IMR-90 (cell line): ENCODE results near the gene MRPS25. TPM values are rescaled to one million over a fixed set of nuclear protein-coding genes. Genes with fewer than 3 reads are reported as not detected.

Experiments used
- ATAC-seq: fragments of 200-7000 bp; cut with Tn5 transposase; 2 replicates; pipeline ENCODE4 v1.9.1; 2020; ENCODE audit warnings: low read depth, mild to moderate bottlenecking, moderate library complexity
- BruUV-seq: library from RNA; stranded (reverse); fragments of 400-500 nt; replicated peaks from 2 replicates; lab custom pipeline; 2021; lab: Mats Ljungman, UMichigan
- CTCF ChIA-PET: fragments of 300-600 bp; formaldehyde crosslinking; extraction: SDS; loops from one replicate; lab custom pipeline; 2021; ENCODE audit warnings: antibody characterized with exemption; lab: Yijun Ruan, JAX
- POLR2A ChIA-PET: fragments of 300-600 bp; sonication (Branson Sonifier 250); formaldehyde crosslinking; loops from one replicate; lab custom pipeline; 2022; ENCODE audit warnings: antibody characterized with exemption; ENCODE audit not compliant: unreplicated experiment; lab: Charles Lee
- DNase-seq: peaks from one replicate; pipeline ENCODE4 v3.0.0; 2013
- H2AFZ ChIP-seq: replicated peaks from 2 replicates; pipeline ENCODE3; 2013; ENCODE audit warnings: low read length, mild to moderate bottlenecking; ENCODE audit not compliant: poor library complexity
- H2AK5ac ChIP-seq: 2 replicates; pipeline ENCODE4 v1.6.1; 2013; ENCODE audit warnings: low read depth, low read length, inconsistent platforms
- H2AK9ac ChIP-seq: replicated peaks from 2 replicates; pipeline ENCODE3; 2013; ENCODE audit warnings: mild to moderate bottlenecking, low read depth, low read length, moderate library complexity; ENCODE audit not compliant: poor library complexity
- H2BK120ac ChIP-seq: 2 replicates; pipeline ENCODE4 v1.6.1; 2013; ENCODE audit warnings: low read depth, low read length, inconsistent platforms
- H2BK15ac ChIP-seq: 3 replicates; pipeline ENCODE4 v1.6.1; 2013; ENCODE audit warnings: low read depth, low read length, inconsistent platforms
- H2BK20ac ChIP-seq: 2 replicates; pipeline ENCODE4 v1.6.1; 2013; ENCODE audit warnings: low read depth, mild to moderate bottlenecking, inconsistent platforms, low read length, moderate library complexity
- H2BK5ac ChIP-seq: 2 replicates; pipeline ENCODE4 v1.6.1; 2013; ENCODE audit warnings: mild to moderate bottlenecking, low read depth, low read length, inconsistent platforms; ENCODE audit not compliant: poor library complexity, severe bottlenecking
- H3K14ac ChIP-seq: replicated peaks from 2 replicates; pipeline ENCODE4 v1.6.1; 2013; ENCODE audit warnings: low read depth, low read length, inconsistent platforms
- H3K18ac ChIP-seq: 2 replicates; pipeline ENCODE4 v1.6.1; 2013; ENCODE audit warnings: low read depth, low read length, control low read depth
- H3K23ac ChIP-seq: 2 replicates; pipeline ENCODE4 v1.6.1; 2013; ENCODE audit warnings: low read depth, low read length, inconsistent platforms
- H3K27ac ChIP-seq: 2 replicates; pipeline ENCODE4 v1.5.1; 2013; ENCODE audit warnings: mild to moderate bottlenecking, control low read depth, low read length; ENCODE audit not compliant: insufficient read depth
- H3K27me3 ChIP-seq: 2 replicates; pipeline ENCODE4 v1.6.1; 2013; ENCODE audit warnings: low read length; ENCODE audit not compliant: control insufficient read depth, insufficient read depth
- H3K36me3 ChIP-seq: 2 replicates; pipeline ENCODE4 v1.6.1; 2013; ENCODE audit warnings: low read length, mixed read lengths; ENCODE audit not compliant: control insufficient read depth, insufficient read depth
- H3K4ac ChIP-seq: 2 replicates; pipeline ENCODE4 v1.6.1; 2013; ENCODE audit warnings: low read depth, low read length, inconsistent platforms
- H3K4me1 ChIP-seq: 2 replicates; pipeline ENCODE4 v1.6.1; 2013; ENCODE audit warnings: low read length, mixed read lengths; ENCODE audit not compliant: control insufficient read depth, insufficient read depth
- H3K4me2 ChIP-seq: 2 replicates; pipeline ENCODE4 v1.6.1; 2013; ENCODE audit warnings: low read depth, mild to moderate bottlenecking, control low read depth, low read length, moderate library complexity
- H3K4me3 ChIP-seq: 2 replicates; pipeline ENCODE4 v1.5.1; 2013; ENCODE audit warnings: low read depth, mild to moderate bottlenecking, control low read depth, low read length, moderate library complexity; ENCODE audit not compliant: insufficient read depth
- H3K56ac ChIP-seq: 2 replicates; pipeline ENCODE4 v1.6.1; 2013; ENCODE audit warnings: low read length, inconsistent platforms; ENCODE audit not compliant: insufficient read depth; ENCODE audit errors: extremely low read depth
- H3K79me1 ChIP-seq, 2 experiments: 2 replicates each; pipeline ENCODE4 v1.6.1; 2013; ENCODE audit warnings: low read length in 2 of 2, inconsistent platforms in 1 of 2, low read depth in 1 of 2
- H3K9ac ChIP-seq: 2 replicates; pipeline ENCODE4 v1.6.1; 2013; ENCODE audit warnings: low read depth, low read length, control low read depth
- H3K9me1 ChIP-seq: 2 replicates; pipeline ENCODE4 v1.6.1; 2013; ENCODE audit warnings: low read length, inconsistent platforms; ENCODE audit not compliant: insufficient read depth
- H3K9me3 ChIP-seq: 2 replicates; pipeline ENCODE4 v1.6.1; 2013; ENCODE audit warnings: low read length; ENCODE audit not compliant: control insufficient read depth, insufficient read depth
- H4K20me1 ChIP-seq: 2 replicates; pipeline ENCODE4 v1.6.1; 2013; ENCODE audit warnings: low read length, inconsistent platforms; ENCODE audit not compliant: insufficient read depth
- H4K5ac ChIP-seq: 2 replicates; pipeline ENCODE4 v1.6.1; 2013; ENCODE audit warnings: mild to moderate bottlenecking, low read depth, low read length, control low read depth
- H4K8ac ChIP-seq, 2 experiments: 2 replicates each; pipeline ENCODE4 v1.6.1; 2013; ENCODE audit warnings: low read depth in 2 of 2, low read length in 2 of 2, control low read depth in 1 of 2, inconsistent platforms in 1 of 2
- H4K91ac ChIP-seq: 2 replicates; pipeline ENCODE4 v1.6.1; 2013; ENCODE audit warnings: low read depth, low read length, inconsistent platforms; ENCODE audit not compliant: insufficient read depth
- BHLHE40 ChIP-seq: fragments of 150-350 bp; IDR thresholded peaks from 2 replicates; pipeline ENCODE4 v1.6.1; 2016; ENCODE audit warnings: mild to moderate bottlenecking, low read depth, low read length
- CEBPB ChIP-seq: IDR thresholded peaks from 2 replicates; pipeline ENCODE4 v1.6.1; 2012; ENCODE audit warnings: low read depth, low read length, improper control_type of control experiment
- ELK1 ChIP-seq: fragments of 150-350 bp; IDR thresholded peaks from 2 replicates; pipeline ENCODE4 v1.6.1; 2016; ENCODE audit warnings: low read depth, mild to moderate bottlenecking, low read length, moderate library complexity, borderline replicate concordance
- FOS ChIP-seq: fragments of 150-350 bp; IDR thresholded peaks from 2 replicates; pipeline ENCODE4 v1.6.1; 2016; ENCODE audit warnings: low read depth, low read length
- MAFK ChIP-seq: IDR thresholded peaks from 2 replicates; pipeline ENCODE4 v1.6.1; 2012; ENCODE audit warnings: low read depth, low read length, improper control_type of control experiment
- MAZ ChIP-seq: IDR thresholded peaks from 2 replicates; pipeline ENCODE4 v1.6.1; 2012; ENCODE audit warnings: low read depth, mild to moderate bottlenecking, low read length, improper control_type of control experiment, moderate library complexity, borderline replicate concordance
- MXI1 ChIP-seq: IDR thresholded peaks from 2 replicates; pipeline ENCODE4 v1.6.1; 2012; ENCODE audit warnings: low read depth, mild to moderate bottlenecking, low read length, moderate library complexity, borderline replicate concordance
- NFE2L2 ChIP-seq: fragments of 150-350 bp; IDR thresholded peaks from 2 replicates; pipeline ENCODE4 v1.6.1; 2016; ENCODE audit warnings: low read depth, mild to moderate bottlenecking, low read length
- POLR2A ChIP-seq: IDR thresholded peaks from 2 replicates; pipeline ENCODE4 v1.6.1; 2012; ENCODE audit warnings: mild to moderate bottlenecking, low read depth, low read length
- RAD21 ChIP-seq: IDR thresholded peaks from 2 replicates; pipeline ENCODE4 v1.6.1; 2012; ENCODE audit warnings: low read length, improper control_type of control experiment
- RCOR1 ChIP-seq: IDR thresholded peaks from 2 replicates; pipeline ENCODE4 v1.6.1; 2012; ENCODE audit warnings: mild to moderate bottlenecking, low read length, improper control_type of control experiment; ENCODE audit not compliant: insufficient replicate concordance
- RFX5 ChIP-seq: IDR thresholded peaks from 2 replicates; pipeline ENCODE4 v1.8.0; 2012; ENCODE audit warnings: low read depth, mild to moderate bottlenecking, low read length, moderate library complexity
- SMC3 ChIP-seq: fragments of 150-350 bp; IDR thresholded peaks from 2 replicates; pipeline ENCODE4 v1.6.1; 2016; ENCODE audit warnings: low read depth, mild to moderate bottlenecking, antibody characterized with exemption, low read length, moderate library complexity
- USF2 ChIP-seq: fragments of 150-350 bp; IDR thresholded peaks from 2 replicates; pipeline ENCODE4 v1.6.1; 2017; ENCODE audit warnings: mild to moderate bottlenecking, antibody characterized with exemption, low read length, low read depth
- WGBS, 2 experiments: methylation state at CpG; one replicate each; pipeline versions ENCODE4 v1.1.5 to v1.1.7; 2013; ENCODE audit warnings: missing lambda C conversion rate in 2 of 2; ENCODE audit not compliant: insufficient read length in 1 of 2; ENCODE audit errors: extremely low coverage in 2 of 2; 5-methylcytosine and 5-hydroxymethylcytosine counted together
- dilution Hi-C: fragments of 300-500 bp; cut with HindIII; formaldehyde crosslinking; loops from one replicate; pipeline ENCODE4 v1.14.3; 2018; ENCODE audit warnings: low sequenced_read_pairs; ENCODE audit not compliant: unreplicated experiment
- in situ Hi-C: fragments of 300-500 bp; cut with MboI; formaldehyde crosslinking; loops from 3 replicates; pipeline ENCODE4 v1.14.3; 2019; ENCODE audit warnings: low sequenced_read_pairs, inconsistent platforms, mixed read lengths
- intact Hi-C: fragments of 100-400 bp; cut with micrococcal nuclease; formaldehyde crosslinking; loops from 2 replicates; pipeline ENCODE4 v1.10.0; 2022
- polyA plus RNA-seq, 3 experiments: library from polyadenylated mRNA; depleted of rRNA; stranded (reverse); fragments of >200 nt; gene quantifications; 2 replicates each; pipeline ENCODE4 v1.2.3, GENCODE V29; 2012; ENCODE audit warnings: low replicate concordance in 1 of 3
- total RNA-seq: library from RNA; depleted of rRNA; stranded (reverse); fragments of >200 nt; gene quantifications from 2 replicates; pipeline ENCODE4 v1.2.3, GENCODE V29; 2012
- TF ChIP-seq, protein P1 (sequence below): conservative IDR thresholded peaks from 2 replicates; pipeline ENCODE4 v1.5.1; 2012; ENCODE audit warnings: mild to moderate bottlenecking, low read depth, low read length, improper control_type of control experiment

Gene MRPS25
- total and polyA plus RNA-seq, 2 of the 4 experiments (the other 2 are of a cell fraction) = 9.0 to 20.8 TPM

DNA sequence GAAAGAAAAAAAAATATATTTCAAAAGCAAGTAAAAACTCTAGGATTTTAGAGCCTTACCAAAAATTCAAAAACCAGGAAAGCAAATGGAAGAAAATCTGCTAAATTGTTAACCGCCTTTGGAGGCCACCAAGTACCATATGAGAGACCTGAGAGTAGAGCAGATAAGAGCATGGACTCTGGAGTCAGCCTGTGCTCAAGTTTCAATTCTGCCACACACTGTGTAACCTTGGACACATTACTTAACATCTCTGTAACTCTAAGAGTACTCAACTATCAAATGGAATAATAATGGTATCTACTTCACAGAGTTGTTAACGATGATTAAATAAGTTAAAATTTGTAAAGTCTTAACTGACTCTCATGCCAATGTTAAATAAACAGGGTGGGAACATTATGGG is 21.1 kb upstream of the MRPS25 start:
- no peak overlapping the region for H3K4me3 ChIP-seq
- H2BK20ac ChIP-seq = no peak overlapping the region
- WGBS, 2 experiments = no CpG with 5 or more reads among the region's 2 CpGs
- dilution Hi-C loops = no loop called here
- no peak overlapping the region for H3K27ac ChIP-seq
- in situ Hi-C loops = no loop called here
- peaks cover under 1 to 3% of the 10 kb centered on the region in 2 experiments; a peak in 2 of 4 replicates for H3K79me1 ChIP-seq
- no peak overlapping the region for H3K56ac ChIP-seq
- ChIA-PET CTCF (no interaction called here), POLR2A (no interaction called here)
- H3K9me1 ChIP-seq = peaks cover 8% of the 10 kb centered on the region; the same call in 1 of the 2 replicates
- H3K9ac ChIP-seq = no peak overlapping the region
- no peak overlapping the region for H3K4ac ChIP-seq
- H3K23ac ChIP-seq = no peak overlapping the region
- ATAC-seq (no peak), DNase-seq (no peak)
- H3K4me1 ChIP-seq = 0 out of 2 replicates have a peak, but pooled peaks cover 2% of the 10 kb centered on the region
- no peak overlapping the region for H2AK5ac ChIP-seq
- no peak overlapping the region for H4K8ac ChIP-seq
- H2BK15ac ChIP-seq = no peak overlapping the region
- H4K20me1 ChIP-seq = no peaks in the 10 kb centered on the region
- H3K4me2 ChIP-seq = no peak overlapping the region
- no peaks in the 10 kb centered on the region for H3K27me3 ChIP-seq
- no peak for TF ChIP-seq BHLHE40
- TF ChIP-seq POLR2A = no peak
- TF ChIP-seq RCOR1 = no peak
- TF ChIP-seq, protein P1, sequence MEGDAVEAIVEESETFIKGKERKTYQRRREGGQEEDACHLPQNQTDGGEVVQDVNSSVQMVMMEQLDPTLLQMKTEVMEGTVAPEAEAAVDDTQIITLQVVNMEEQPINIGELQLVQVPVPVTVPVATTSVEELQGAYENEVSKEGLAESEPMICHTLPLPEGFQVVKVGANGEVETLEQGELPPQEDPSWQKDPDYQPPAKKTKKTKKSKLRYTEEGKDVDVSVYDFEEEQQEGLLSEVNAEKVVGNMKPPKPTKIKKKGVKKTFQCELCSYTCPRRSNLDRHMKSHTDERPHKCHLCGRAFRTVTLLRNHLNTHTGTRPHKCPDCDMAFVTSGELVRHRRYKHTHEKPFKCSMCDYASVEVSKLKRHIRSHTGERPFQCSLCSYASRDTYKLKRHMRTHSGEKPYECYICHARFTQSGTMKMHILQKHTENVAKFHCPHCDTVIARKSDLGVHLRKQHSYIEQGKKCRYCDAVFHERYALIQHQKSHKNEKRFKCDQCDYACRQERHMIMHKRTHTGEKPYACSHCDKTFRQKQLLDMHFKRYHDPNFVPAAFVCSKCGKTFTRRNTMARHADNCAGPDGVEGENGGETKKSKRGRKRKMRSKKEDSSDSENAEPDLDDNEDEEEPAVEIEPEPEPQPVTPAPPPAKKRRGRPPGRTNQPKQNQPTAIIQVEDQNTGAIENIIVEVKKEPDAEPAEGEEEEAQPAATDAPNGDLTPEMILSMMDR = no peak
- TF ChIP-seq FOS = no peak
- TF ChIP-seq RFX5 = no peak
- no peak for TF ChIP-seq MAZ
- TF ChIP-seq MAFK = no peak
- TF ChIP-seq CEBPB = no peak
- TF ChIP-seq RAD21 = no peak
- no peak for TF ChIP-seq ELK1
- no peak for TF ChIP-seq USF2
- no peak for TF ChIP-seq MXI1
- no peak for TF ChIP-seq SMC3
- TF ChIP-seq NFE2L2 = no peak
- peaks cover 41% of the 10 kb centered on the region for H3K36me3 ChIP-seq
- no peak overlapping the region for H4K91ac ChIP-seq
- H2AK9ac ChIP-seq = no peak overlapping the region
- no TSS peak for BruUV-seq
- no peak overlapping the region for H3K14ac ChIP-seq
- no peak overlapping the region for H2AFZ ChIP-seq
- no peak overlapping the region for H3K18ac ChIP-seq
- H2BK120ac ChIP-seq = no peak overlapping the region
- no peak overlapping the region for H4K5ac ChIP-seq
- no peaks in the 10 kb centered on the region for H3K9me3 ChIP-seq
- no peak overlapping the region for H2BK5ac ChIP-seq
- intact Hi-C loops = no loop called here
